ENCODE data around the gene PLPP3.
A peak's percentile ranks its signal among the peaks of the same experiment; 100 is the strongest.

Gene PLPP3

DNA sequence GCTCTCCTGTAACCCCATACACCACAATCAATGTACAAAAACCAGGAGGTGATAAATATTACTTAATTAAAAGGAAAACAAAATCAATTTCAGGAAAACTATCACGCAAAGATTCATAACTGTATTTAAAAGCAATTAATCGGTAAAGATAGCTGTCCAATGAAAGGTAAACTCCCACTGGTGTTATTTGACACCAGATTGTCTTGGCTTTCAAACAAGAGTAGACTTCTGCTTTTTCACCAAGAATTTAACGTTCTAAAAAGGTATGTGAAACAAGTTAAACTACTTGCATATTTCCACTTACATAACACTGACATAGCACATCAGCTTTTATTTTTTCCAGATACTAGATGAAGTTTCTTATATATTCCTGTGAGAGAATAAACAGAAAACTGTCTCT, 3.5 kb downstream of the PLPP3 start:
- DNase-seq = no peak

DNA sequence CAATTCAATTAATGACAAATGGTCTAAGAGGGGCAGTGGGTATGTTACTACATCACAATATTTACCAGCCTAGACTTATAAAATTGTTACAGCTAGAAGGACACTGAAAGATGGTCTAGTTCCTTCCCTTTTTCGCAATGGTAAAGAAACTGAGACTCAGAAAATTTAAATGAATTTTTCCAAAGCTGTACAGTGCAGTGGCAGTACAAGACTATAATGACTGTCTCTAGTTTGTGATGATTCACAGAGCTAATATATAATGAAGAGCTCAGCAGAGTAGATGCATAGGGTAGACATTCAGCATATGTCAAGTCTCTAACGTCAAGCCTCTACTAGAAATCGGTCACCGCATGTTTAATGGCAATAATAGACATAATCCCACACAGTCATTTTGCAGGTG, 4.6 kb downstream of the PLPP3 start:
- no peak for DNase-seq

- no peak for DNase-seq
Observed at GRCh38 chr1:56573311-56573710, 6.1 kb downstream of the PLPP3 start.

DNA sequence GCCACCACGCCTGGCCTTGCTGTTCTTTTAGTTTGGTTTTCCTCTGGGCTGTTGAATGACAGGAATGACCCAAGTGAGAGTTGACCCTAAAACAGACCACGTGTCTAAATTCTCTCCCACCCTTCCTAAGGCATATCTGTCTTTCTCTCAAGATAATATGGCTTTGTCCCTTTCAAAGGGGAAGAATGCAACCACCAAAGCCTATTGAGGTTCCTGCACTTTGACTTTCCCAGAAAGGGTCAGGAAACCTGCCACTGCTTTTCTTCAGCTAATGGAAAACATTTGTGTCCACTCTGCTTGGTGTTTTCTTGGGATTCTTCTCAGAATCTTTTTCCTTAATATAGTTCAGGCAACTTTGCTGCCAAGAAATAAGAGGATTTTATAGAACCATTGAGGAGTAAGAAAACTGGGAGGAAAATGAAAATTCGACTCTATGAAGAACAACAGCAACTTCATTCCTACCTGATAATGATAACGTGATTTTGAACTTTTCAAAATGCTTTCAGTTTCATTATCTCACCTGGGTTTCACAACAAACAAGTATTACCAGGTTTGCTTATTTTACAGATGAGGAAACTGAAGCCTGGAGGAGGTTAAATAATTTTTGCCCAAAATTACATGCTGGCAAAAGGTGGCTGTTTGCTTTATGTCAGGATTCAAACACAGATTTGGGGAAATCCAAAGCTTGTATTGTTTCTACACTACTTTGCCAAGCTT, 6.9 kb downstream of the PLPP3 start:
- DNase-seq = no peak

DNA sequence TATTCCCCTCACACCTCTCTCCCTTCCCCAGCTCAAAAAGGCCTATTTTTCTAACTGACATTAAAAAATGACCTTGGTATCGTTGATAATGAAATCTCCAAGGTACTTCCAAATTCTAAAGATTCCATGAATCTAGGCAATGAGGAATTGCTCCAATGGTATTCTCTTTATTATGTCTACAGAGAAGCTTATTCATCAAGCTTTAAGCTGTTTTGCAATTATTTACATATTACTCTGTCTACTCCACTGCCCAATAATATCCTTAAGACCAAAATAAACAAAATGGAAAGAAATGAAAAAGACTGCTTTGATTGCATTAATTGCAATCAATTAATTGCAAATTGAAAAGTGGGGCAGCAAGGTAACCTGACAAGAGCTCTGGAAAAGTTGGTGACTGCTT, 7.9 kb downstream of the PLPP3 start:
- DNase-seq = no peak

- no peak for DNase-seq
Observed at GRCh38 chr1:56570924-56571372, 8.4 kb downstream of the PLPP3 start.

GRCh38 chr1:56569661-56570060, 9.7 kb downstream of the PLPP3 start:
- DNase-seq = no peak

DNA sequence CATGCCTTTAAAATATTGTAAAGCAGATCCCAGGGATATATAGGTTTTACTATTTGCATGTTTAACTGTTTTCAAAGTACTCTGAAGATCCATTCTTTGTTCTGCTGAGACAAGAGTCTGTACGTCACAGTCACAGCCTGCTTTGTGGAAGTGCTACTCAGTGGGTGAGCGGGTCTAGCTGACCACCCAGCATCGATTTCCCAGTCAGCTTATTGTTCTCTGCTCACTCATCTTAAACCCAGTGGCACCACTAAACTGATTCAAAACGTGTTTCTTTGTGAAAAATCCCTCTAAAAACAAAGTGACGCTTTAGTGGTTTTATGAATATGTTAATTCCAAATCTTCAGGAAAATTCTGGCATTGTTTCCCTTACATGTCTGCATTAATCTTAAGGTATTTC, 12.4 kb downstream of the PLPP3 start:
- DNase-seq = peak in 1 of 14 donors; percentile 18

DNA sequence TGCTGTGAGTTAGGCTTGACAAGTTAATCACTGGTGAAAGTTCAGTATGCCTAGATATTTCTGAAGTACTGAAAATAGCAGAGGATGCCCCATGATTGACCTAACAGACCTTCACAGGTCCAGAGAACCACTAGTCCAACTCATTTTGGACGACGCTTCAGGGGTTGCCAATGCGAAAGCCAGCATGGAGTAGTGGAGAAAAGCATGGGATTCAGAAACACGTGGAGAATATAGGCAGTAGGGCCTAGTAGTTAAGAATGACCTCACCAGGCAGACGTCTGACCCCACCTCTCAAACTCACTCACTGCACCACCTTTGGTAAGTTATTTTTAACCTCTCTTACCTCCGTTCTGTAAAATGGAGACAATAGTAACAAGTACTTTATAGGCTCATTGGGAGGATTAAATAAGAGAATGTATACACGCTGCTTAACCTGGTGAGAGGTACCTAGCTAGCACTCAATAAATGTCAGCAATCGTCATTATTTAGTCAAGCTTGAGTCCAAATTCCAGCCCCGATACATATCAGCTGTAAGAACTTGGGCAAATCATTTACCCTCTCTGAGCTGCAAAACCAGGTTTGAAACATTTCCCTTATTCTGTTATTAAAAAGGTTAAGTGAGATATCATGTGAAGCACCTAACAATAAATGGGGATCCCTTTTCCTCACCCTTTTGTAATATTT, 13.2 kb downstream of the PLPP3 start:
- DNase-seq = no peak

- DNase-seq = no peak
Observed at GRCh38 chr1:56564615-56565014, 14.7 kb downstream of the PLPP3 start.

DNA sequence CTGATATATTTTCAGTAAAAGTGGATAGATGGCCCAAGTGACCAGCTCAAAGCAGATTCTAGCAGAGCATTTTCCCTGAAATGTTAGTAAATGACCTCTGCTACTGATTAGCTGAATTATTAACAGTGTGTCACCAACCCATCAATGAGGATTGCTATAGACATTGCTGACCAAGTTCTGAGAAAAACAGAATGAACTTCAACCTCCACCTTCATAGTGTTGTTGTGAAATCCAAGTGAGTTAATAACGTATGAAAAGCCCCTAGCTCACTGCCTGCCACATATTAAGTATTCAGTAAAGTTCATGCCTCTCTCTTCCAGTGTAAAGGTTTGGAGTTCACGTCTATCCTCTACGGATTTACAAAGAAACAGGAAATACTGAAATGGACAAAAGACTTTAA, 15.8 kb downstream of the PLPP3 start:
- no peak for DNase-seq

GRCh38 chr1:56562891-56563452, 16.4 kb downstream of the PLPP3 start:
- DNase-seq = peak in 1 of 14 donors; percentile 6

- DNase-seq = no peak
Observed at GRCh38 chr1:56561227-56562019, 17.9 kb downstream of the PLPP3 start.

DNA sequence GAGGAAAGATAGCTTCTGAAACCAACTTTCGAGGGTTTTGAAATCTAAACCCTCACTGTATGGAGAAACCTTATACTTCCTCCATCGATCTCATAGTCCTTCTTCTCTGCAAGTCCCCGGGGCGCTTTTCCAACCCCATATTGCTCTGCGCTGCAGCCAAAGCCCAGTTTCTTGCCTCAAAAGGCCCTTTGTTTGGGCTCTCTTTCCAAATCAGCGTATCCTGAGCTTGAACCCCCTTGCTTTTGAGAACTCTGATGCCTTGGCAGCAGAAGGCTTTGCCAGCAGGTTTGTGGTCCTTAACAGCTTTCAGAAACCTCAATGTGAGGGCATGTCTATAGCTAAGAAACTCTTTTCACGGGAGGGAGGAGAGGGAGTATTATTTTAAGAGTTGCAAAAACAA, 21.6 kb downstream of the PLPP3 start:
- peak in 10 of 14 donors; percentile 2 to 48 (median 27) for DNase-seq

- DNase-seq = no peak
Observed at GRCh38 chr1:56555448-56555847, 23.9 kb downstream of the PLPP3 start.

DNA sequence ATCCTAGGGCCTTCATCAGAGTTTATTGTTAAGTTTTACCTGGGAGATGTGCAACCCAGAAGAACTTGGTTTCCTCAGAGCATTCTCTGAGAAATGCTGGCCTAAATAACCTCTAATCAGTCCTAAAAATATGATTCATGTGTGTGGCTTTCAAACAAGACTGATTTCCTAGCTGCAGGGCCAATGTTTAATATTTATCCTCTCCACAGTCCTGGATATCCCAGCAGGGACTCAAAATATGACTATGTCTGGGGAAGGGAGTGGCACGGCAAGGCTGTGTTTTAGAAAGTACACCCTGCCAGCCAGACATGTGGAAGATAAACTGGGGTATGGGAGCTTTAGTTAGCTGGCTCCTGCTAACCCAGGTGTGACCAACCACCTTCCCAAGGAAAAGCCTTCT, 26.3 kb downstream of the PLPP3 start:
- DNase-seq = no peak

- DNase-seq = no peak
Observed at GRCh38 chr1:56552349-56552748, 27.0 kb downstream of the PLPP3 start.

DNA sequence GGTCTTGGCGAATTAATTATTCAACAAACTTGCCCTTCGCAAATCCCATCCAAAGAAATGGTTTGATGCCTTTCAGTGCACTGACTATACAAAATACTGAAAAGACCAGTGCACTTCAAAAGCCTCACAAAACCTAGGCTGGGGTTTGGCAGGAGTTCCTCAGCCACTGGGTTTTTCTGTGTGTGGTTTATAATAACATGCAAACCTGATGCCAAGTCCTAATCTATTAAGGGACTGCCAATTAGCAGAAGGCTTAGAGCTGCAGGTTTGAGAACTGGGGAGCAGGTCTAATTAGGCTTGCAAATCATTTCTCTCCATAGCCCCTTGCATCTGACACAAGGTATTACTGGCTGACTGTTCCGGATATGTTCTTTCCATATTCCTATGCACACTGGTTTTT, 27.7 kb downstream of the PLPP3 start:
- peak in 4 of 14 donors; percentile 8 to 70 (median 45) for DNase-seq

DNA sequence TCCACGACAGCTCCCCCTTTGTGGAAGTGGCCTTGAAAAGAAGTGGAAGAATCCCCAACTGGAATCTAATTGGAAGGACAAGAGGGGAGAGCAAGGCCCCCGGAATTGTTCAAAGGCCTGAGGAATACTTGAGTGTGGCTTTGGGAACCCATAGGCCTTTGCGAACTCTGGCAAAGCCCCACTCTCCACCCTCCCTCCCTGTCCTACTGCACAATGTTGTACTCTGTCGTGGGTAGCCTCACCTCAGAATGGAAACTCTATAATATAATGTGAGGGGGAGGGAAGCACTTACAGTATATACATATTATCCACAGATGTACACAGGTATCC, 28.5 kb downstream of the PLPP3 start:
- DNase-seq = no peak

- peak in 7 of 14 donors; percentile 10 to 77 (median 43) for DNase-seq
Observed at GRCh38 chr1:56550138-56550858, 29.1 kb downstream of the PLPP3 start.

- DNase-seq = no peak
Observed at GRCh38 chr1:56548571-56548970, 30.8 kb downstream of the PLPP3 start.

GRCh38 chr1:56547977-56548376, 31.4 kb downstream of the PLPP3 start:
- no peak for DNase-seq

All from C1 segment of cervical spinal cord (tissue), 14 donors.